ENCODE measurements around the gene CREB3L1.

CREB3L1 gene

GRCh38 chr11:46277622-46278386 lies at the start of gene CREB3L1:
Gene CREB3L1, plus strand, starts transcription at chr11:46277662. Its CDS starts 450 bp downstream, at chr11:46278112.
- DNase-seq (ENCODE audit: low read depth): no peak

GRCh38 chr11:46229230-46229629 lies 48.2 kb upstream of the CREB3L1 start:
- no peak for DNase-seq (ENCODE audit: low read depth)

- DNase-seq (ENCODE audit: low read depth): no peak
Measured at GRCh38 chr11:46234311-46234710, 43.2 kb upstream of the CREB3L1 start.

GRCh38 chr11:46235777-46236688 lies 41.4 kb upstream of the CREB3L1 start:
- DNase-seq (ENCODE audit: low read depth): no peak

- DNase-seq (ENCODE audit: low read depth): no peak
Measured at GRCh38 chr11:46236918-46237247, 40.6 kb upstream of the CREB3L1 start.

GRCh38 chr11:46237248-46238077 lies 40.0 kb upstream of the CREB3L1 start:
- DNase-seq (ENCODE audit: low read depth): peak; percentile 64

- peak; percentile 61 for DNase-seq (ENCODE audit: low read depth)
Measured at GRCh38 chr11:46238078-46238966, 39.1 kb upstream of the CREB3L1 start.

- peak; percentile 84 for DNase-seq (ENCODE audit: low read depth)
Measured at GRCh38 chr11:46238967-46239800, 38.3 kb upstream of the CREB3L1 start.

GRCh38 chr11:46239801-46240061 lies 37.7 kb upstream of the CREB3L1 start:
- DNase-seq (ENCODE audit: low read depth): no peak

- peak; percentile 39 for DNase-seq (ENCODE audit: low read depth)
Measured at GRCh38 chr11:46240371-46240770, 37.1 kb upstream of the CREB3L1 start.

- no peak for DNase-seq (ENCODE audit: low read depth)
Measured at GRCh38 chr11:46240861-46241260, 36.6 kb upstream of the CREB3L1 start.

GRCh38 chr11:46242041-46242951 lies 35.2 kb upstream of the CREB3L1 start:
- DNase-seq (ENCODE audit: low read depth): no peak

- peak; percentile 97 for DNase-seq (ENCODE audit: low read depth)
Measured at GRCh38 chr11:46242952-46243795, 34.3 kb upstream of the CREB3L1 start.

- DNase-seq (ENCODE audit: low read depth): no peak
Measured at GRCh38 chr11:46243796-46244109, 33.7 kb upstream of the CREB3L1 start.

- peak; percentile 76 for DNase-seq (ENCODE audit: low read depth)
Measured at GRCh38 chr11:46246521-46246920, 30.9 kb upstream of the CREB3L1 start.

GRCh38 chr11:46247090-46247489 lies 30.4 kb upstream of the CREB3L1 start:
- DNase-seq (ENCODE audit: low read depth): peak; percentile 79

- DNase-seq (ENCODE audit: low read depth): no peak
Measured at GRCh38 chr11:46247659-46248058, 29.8 kb upstream of the CREB3L1 start.

GRCh38 chr11:46248289-46249102 lies 29.0 kb upstream of the CREB3L1 start:
- DNase-seq (ENCODE audit: low read depth): peak; percentile 77
